Activated naive CD8-positive, alpha-beta T cell treated with anti-CD3 and anti-CD28 coated beads, Interleukin-2, amount 10 ng/mL, durations not matched to agents 7 days and 5 days (primary cell): ENCODE measurements around the gene STK16. TPM values are rescaled to one million over a fixed set of nuclear protein-coding genes. Genes with fewer than 3 reads are reported as not detected.
"Not testable (repeated sequence)": the region's sequence is repeated elsewhere in the genome, so short reads cannot be mapped to it uniquely, and the experiment has no call there.

Experiments used
- ATAC-seq: fragments of 150-1000 bp; cut with Tn5 transposase; one replicate; pipeline ENCODE4 v1.10.0; 2021; ENCODE audit warnings: low read depth, moderate library complexity
- POLR2A ChIA-PET: fragments of 350-600 bp; sonication (Branson Sonifier 250); formaldehyde crosslinking; loops from one replicate; lab custom pipeline; 2021; ENCODE audit warnings: antibody characterized with exemption; lab: Charles Lee
- DNase-seq: peaks from one replicate; pipeline ENCODE4 v3.0.0; 2021
- H3K27ac Mint-ChIP-seq: one replicate; pipeline ENCODE4 v1.8.0; 2022; ENCODE audit warnings: mild to moderate bottlenecking, mixed read lengths
- H3K27me3 Mint-ChIP-seq: one replicate; pipeline ENCODE4 v1.8.0; 2022; ENCODE audit warnings: mild to moderate bottlenecking, moderate library complexity, mixed read lengths
- H3K36me3 Mint-ChIP-seq: one replicate; pipeline ENCODE4 v1.8.0; 2021; ENCODE audit warnings: mild to moderate bottlenecking, mixed read lengths
- H3K4me1 Mint-ChIP-seq: one replicate; pipeline ENCODE4 v1.8.0; 2021; ENCODE audit warnings: mixed read lengths
- H3K4me3 Mint-ChIP-seq: one replicate; pipeline ENCODE4 v1.8.0; 2022; ENCODE audit warnings: mild to moderate bottlenecking, moderate library complexity, mixed read lengths
- H3K9me3 Mint-ChIP-seq: one replicate; pipeline ENCODE4 v1.8.0; 2021; ENCODE audit warnings: mixed read lengths
- total RNA-seq, 2 experiments: library from RNA; stranded (reverse); gene quantifications; one replicate each; pipeline ENCODE4 v1.2.3, GENCODE V29; 2021

Gene STK16
- total RNA-seq, 2 experiments from 2014 or later = 34.0 to 36.0 TPM

GRCh38 chr2:219252084-219252483 lies 6.8 kb downstream of the STK16 start:
- no peaks in the 10 kb centered on the region for H3K27me3 Mint-ChIP-seq
- H3K9me3 Mint-ChIP-seq = no peaks in the 10 kb centered on the region
- ATAC-seq (no peak), DNase-seq (no peak)
- peak overlapping the region; percentile 99 for H3K4me3 Mint-ChIP-seq
- peaks cover 49% of the 10 kb centered on the region for H3K36me3 Mint-ChIP-seq
- H3K27ac Mint-ChIP-seq = peak overlapping the region; percentile 90
- H3K4me1 Mint-ChIP-seq = peaks cover 58% of the 10 kb centered on the region
- POLR2A ChIA-PET = interaction anchor here (0.6 to 8.4 kb wide), 13 partner anchors 10 to 1026 kb away, joined by 3 to 83 read pairs (median 11); partner anchors contain the start of genes ABCB6, ANKZF1, ATG9A and CNPPD1

- no peaks in the 10 kb centered on the region for H3K9me3 Mint-ChIP-seq
- no peak for DNase-seq
- peak; percentile 1 for ATAC-seq
- POLR2A ChIA-PET = interaction anchor here (0.6 to 8.4 kb wide), 18 partner anchors 8 to 1026 kb away, joined by 3 to 83 read pairs (median 9); partner anchors contain the start of genes ABCB6, ANKZF1, ATG9A and CNPPD1
- H3K27ac Mint-ChIP-seq = peak overlapping the region; percentile 90
- peaks cover 47% of the 10 kb centered on the region for H3K36me3 Mint-ChIP-seq
- H3K4me3 Mint-ChIP-seq = peak overlapping the region; percentile 99
- no peaks in the 10 kb centered on the region for H3K27me3 Mint-ChIP-seq
- peaks cover 54% of the 10 kb centered on the region for H3K4me1 Mint-ChIP-seq
These were observed 7.3 kb downstream of the STK16 start for GRCh38 chr2:219252570-219252899.

- H3K27ac Mint-ChIP-seq = peak within 1 kb of the TSS; percentile 90
- peaks cover 44% of the 10 kb centered on the region for H3K36me3 Mint-ChIP-seq
- DNase-seq (peak; percentile 78), ATAC-seq (peak; percentile 31)
- H3K27me3 Mint-ChIP-seq = no peaks in the 10 kb centered on the region
- no peaks in the 10 kb centered on the region for H3K9me3 Mint-ChIP-seq
- H3K4me1 Mint-ChIP-seq = peaks cover 48% of the 10 kb centered on the region
- POLR2A ChIA-PET = interaction anchor here (0.6 to 8.4 kb wide), 23 partner anchors 8 to 1027 kb away, joined by 3 to 83 read pairs (median 5); partner anchors contain the start of genes ABCB6, ANKZF1, ATG9A and CNPPD1
- H3K4me3 Mint-ChIP-seq = peak within 1 kb of the TSS; percentile 99
These were observed 7.8 kb downstream of the STK16 start, which contains the start of gene TUBA4B for GRCh38 chr2:219252900-219253752. Gene TUBA4B, plus strand, starts transcription at chr2:219253243. Its CDS starts 165 bp downstream, at chr2:219253408.

GRCh38 chr2:219253753-219254589 lies 8.7 kb downstream of the STK16 start, which contains the start of gene TUBA4A:
Gene TUBA4A, minus strand, starts transcription at chr2:219253918. Its CDS starts 60 bp downstream, at chr2:219253858.
- H3K36me3 Mint-ChIP-seq = peaks cover 36% of the 10 kb centered on the region
- peak within 1 kb of the TSS; percentile 90 for H3K27ac Mint-ChIP-seq
- peak within 1 kb of the TSS; percentile 99 for H3K4me3 Mint-ChIP-seq
- H3K4me1 Mint-ChIP-seq = peaks cover 40% of the 10 kb centered on the region
- POLR2A ChIA-PET = interaction anchor here (0.6 to 8.4 kb wide), 19 partner anchors 8 to 94 kb away, joined by 3 to 83 read pairs (median 8); partner anchors contain the start of genes ABCB6, ANKZF1, ATG9A and CNPPD1
- H3K9me3 Mint-ChIP-seq = no peaks in the 10 kb centered on the region
- ATAC-seq (peak; percentile 69), DNase-seq (peak; percentile 94)
- no peaks in the 10 kb centered on the region for H3K27me3 Mint-ChIP-seq

GRCh38 chr2:219254590-219255201 lies 9.4 kb downstream of the STK16 start:
- peaks cover 34% of the 10 kb centered on the region for H3K4me1 Mint-ChIP-seq
- ATAC-seq (peak; percentile 22), DNase-seq (peak; percentile 48)
- H3K9me3 Mint-ChIP-seq = no peaks in the 10 kb centered on the region
- H3K27ac Mint-ChIP-seq = peak overlapping the region; percentile 90
- H3K4me3 Mint-ChIP-seq = peak overlapping the region; percentile 99
- peaks cover 2% of the 10 kb centered on the region for H3K27me3 Mint-ChIP-seq
- POLR2A ChIA-PET = interaction anchor here (0.9 to 8.4 kb wide), 15 partner anchors 9 to 79 kb away, joined by 3 to 83 read pairs (median 11); partner anchors contain the start of genes ABCB6, ANKZF1, ATG9A and CNPPD1
- H3K36me3 Mint-ChIP-seq = peaks cover 29% of the 10 kb centered on the region

- ATAC-seq, H3K36me3 Mint-ChIP-seq, DNase-seq, H3K9me3 Mint-ChIP-seq, H3K27ac Mint-ChIP-seq, H3K4me3 Mint-ChIP-seq: not testable (repeated sequence)
- peaks cover 11% of the 10 kb centered on the region for H3K27me3 Mint-ChIP-seq
- H3K4me1 Mint-ChIP-seq = peaks cover 12% of the 10 kb centered on the region
- POLR2A ChIA-PET = interaction anchor here (0.7 kb wide), 1 partner anchor 21 kb away, joined by 3 read pairs; no protein-coding TSS in a partner anchor
These were observed 13.7 kb downstream of the STK16 start for GRCh38 chr2:219258942-219259341.

- DNase-seq = no peak
- POLR2A ChIA-PET = interaction anchor here (0.8 to 1.9 kb wide), 4 partner anchors 8 to 61 kb away, joined by 3 to 11 read pairs (median 4); partner anchors contain the start of genes GLB1L, STK16, TUBA4A and TUBA4B
- no peaks in the 10 kb centered on the region for H3K36me3 Mint-ChIP-seq
- ATAC-seq = no peak
- peaks cover 11% of the 10 kb centered on the region for H3K27me3 Mint-ChIP-seq
- H3K4me1 Mint-ChIP-seq = peaks cover 6% of the 10 kb centered on the region
- H3K4me3 Mint-ChIP-seq = no peak overlapping the region
- no peaks in the 10 kb centered on the region for H3K9me3 Mint-ChIP-seq
- H3K27ac Mint-ChIP-seq = no peak overlapping the region
These were observed 16.0 kb downstream of the STK16 start for GRCh38 chr2:219261024-219261855.

- POLR2A ChIA-PET = interaction anchor here (1.7 kb wide), 1 partner anchor 17 kb away, joined by 4 read pairs; no protein-coding TSS in a partner anchor
- ATAC-seq = no peak
These were observed 21.0 kb downstream of the STK16 start for GRCh38 chr2:219266232-219266631.

GRCh38 chr2:219266886-219267285 lies 21.6 kb downstream of the STK16 start:
- POLR2A ChIA-PET = interaction anchor here (1.7 kb wide), 1 partner anchor 18 kb away, joined by 4 read pairs; no protein-coding TSS in a partner anchor
- Mint-ChIP-seq H3K27me3 (peaks cover 2% of the 10 kb centered on the region), H3K27ac (no peak overlapping the region), H3K9me3 (no peaks in the 10 kb centered on the region), H3K4me1 (peaks cover 1% of the 10 kb centered on the region), H3K36me3 (no peaks in the 10 kb centered on the region), H3K4me3 (no peak overlapping the region)
- DNase-seq (no peak), ATAC-seq (no peak)

More at GRCh38 chr2:219266232-219266631, 21.0 kb downstream of the STK16 start:
- peaks cover 2% of the 10 kb centered on the region for H3K4me1 Mint-ChIP-seq
- H3K9me3 Mint-ChIP-seq = no peaks in the 10 kb centered on the region
- H3K27ac Mint-ChIP-seq = peak overlapping the region; percentile 44
- H3K4me3 Mint-ChIP-seq = no peak overlapping the region
- no peak for DNase-seq
- no peaks in the 10 kb centered on the region for H3K27me3 Mint-ChIP-seq
- no peaks in the 10 kb centered on the region for H3K36me3 Mint-ChIP-seq

- no peak overlapping the region for H3K4me3 Mint-ChIP-seq
- H3K36me3 Mint-ChIP-seq = no peaks in the 10 kb centered on the region
- H3K27ac Mint-ChIP-seq = no peak overlapping the region
- peaks cover 2% of the 10 kb centered on the region for H3K27me3 Mint-ChIP-seq
- ATAC-seq (no peak), DNase-seq (no peak)
- POLR2A ChIA-PET = no interaction called here
- no peaks in the 10 kb centered on the region for H3K9me3 Mint-ChIP-seq
- peaks cover 1% of the 10 kb centered on the region for H3K4me1 Mint-ChIP-seq
These were observed 23.0 kb downstream of the STK16 start for GRCh38 chr2:219268294-219268693.

- no peaks in the 10 kb centered on the region for H3K36me3 Mint-ChIP-seq
- peaks cover 2% of the 10 kb centered on the region for H3K27me3 Mint-ChIP-seq
- no peak overlapping the region for H3K27ac Mint-ChIP-seq
- DNase-seq = no peak
- H3K4me3 Mint-ChIP-seq = no peak overlapping the region
- POLR2A ChIA-PET = interaction anchor here (0.6 to 0.7 kb wide), 2 partner anchors 9 to 16 kb away, joined by 3 read pairs; partner anchors contain the start of genes DNAJB2 and TUBA4B
- H3K4me1 Mint-ChIP-seq = peaks cover 6% of the 10 kb centered on the region
- H3K9me3 Mint-ChIP-seq = no peaks in the 10 kb centered on the region
- ATAC-seq = no peak
These were observed 24.2 kb downstream of the STK16 start for GRCh38 chr2:219269362-219270054.
